HCT116 (cell line): ENCODE results near the gene ESYT1. TPM values are rescaled to one million over a fixed set of nuclear protein-coding genes. Genes with fewer than 3 reads are reported as not detected.

Source experiments
- ATAC-seq: fragments of 200-7000 bp; cut with Tn5 transposase; 2 replicates; pipeline ENCODE4 v1.9.1; 2020; ENCODE audit warnings: mild to moderate bottlenecking, moderate library complexity
- BruUV-seq: library from RNA; stranded (reverse); fragments of 400-500 nt; replicated peaks from 2 replicates; lab custom pipeline; 2021; lab: Mats Ljungman, UMichigan
- CTCF ChIA-PET: fragments of 300-600 bp; sonication (Branson Sonifier 250); formaldehyde crosslinking; loops from one replicate; lab custom pipeline; 2021; ENCODE audit warnings: antibody characterized with exemption; lab: Charles Lee
- POLR2A ChIA-PET: fragments of 300-600, 350-600 bp; sonication (Branson Sonifier 250); formaldehyde crosslinking; loops from one replicate; lab custom pipeline; 2021; ENCODE audit warnings: antibody characterized with exemption; lab: Charles Lee
- RAD21 ChIA-PET, 2 experiments: fragments of 300-600 bp; sonication (Branson Sonifier 250); formaldehyde crosslinking; loops; one replicate each; lab custom pipeline; 2023; ENCODE audit warnings: low total read pairs in 2 of 2; ENCODE audit not compliant: uncharacterized antibody in 2 of 2, unreplicated experiment in 2 of 2, low non-redundant PET in 1 of 2; lab: Charles Lee
- DNase-seq: peaks from one replicate; pipeline ENCODE4 v3.0.0-alpha.2; 2010; ENCODE audit warnings: low read depth, low spot score
- H2AFZ ChIP-seq: fragments of 200-600 bp; shearing (Covaris generic), sonication (generic); 2 replicates; pipeline ENCODE4 v1.6.1; 2017; ENCODE audit warnings: low read depth, mixed run types, mixed read lengths, antibody characterized with exemption, low read length; ENCODE audit not compliant: poor library complexity, severe bottlenecking
- H3K27ac ChIP-seq: 2 replicates; pipeline ENCODE4 v1.5.1; 2012; ENCODE audit warnings: low read depth, low read length
- H3K27me3 ChIP-seq: fragments of 200-600 bp; sonication (generic); 2 replicates; pipeline ENCODE4 v1.6.1; 2016; ENCODE audit warnings: mixed run types, low read length, mixed read lengths; ENCODE audit not compliant: insufficient read depth
- H3K36me3 ChIP-seq, 2 experiments: fragments of 200-500 bp in 1 of 2; fragments of 200-600 bp in 1 of 2; sonication (Bioruptor generic) in 1 of 2; sonication (generic) in 1 of 2; 2 replicates each; pipeline versions ENCODE4 v1.5.1 to v1.6.1; 2014 to 2016; ENCODE audit warnings: low read length in 2 of 2, inconsistent platforms in 1 of 2, mixed read lengths in 1 of 2, mixed run types in 1 of 2; ENCODE audit not compliant: insufficient read depth in 2 of 2, control insufficient read depth in 1 of 2
- H3K4me1 ChIP-seq, 2 experiments: fragments of 200-600 bp in 1 of 2; sonication (generic) in 1 of 2; 2 replicates each; pipeline versions ENCODE4 v1.5.1 to v1.6.1; 2012 to 2017; ENCODE audit warnings: low read length in 2 of 2, inconsistent platforms in 1 of 2, mild to moderate bottlenecking in 1 of 2, mixed read lengths in 1 of 2, mixed run types in 1 of 2, moderate library complexity in 1 of 2; ENCODE audit not compliant: insufficient read depth in 2 of 2, control insufficient read depth in 1 of 2
- H3K4me2 ChIP-seq: fragments of 200-600 bp; sonication (generic); 2 replicates; pipeline ENCODE4 v1.6.1; 2017; ENCODE audit warnings: mixed run types, low read length, mixed read lengths
- H3K4me3 ChIP-seq, 2 experiments: fragments of 200-600 bp in 1 of 2; sonication (generic) in 1 of 2; replicated peaks in 1 of 2; 2 replicates each; pipeline ENCODE4 v1.5.1; 2011 to 2016; ENCODE audit warnings: low read length in 2 of 2, control low read depth in 1 of 2, low read depth in 1 of 2, mild to moderate bottlenecking in 1 of 2, mixed read lengths in 1 of 2, mixed run types in 1 of 2
- H3K79me2 ChIP-seq: fragments of 200-600 bp; sonication (generic); 2 replicates; pipeline ENCODE4 v1.6.1; 2017; ENCODE audit warnings: mild to moderate bottlenecking, mixed run types, low read length, moderate library complexity, mixed read lengths; ENCODE audit not compliant: insufficient read depth
- H3K9ac ChIP-seq: fragments of 200-600 bp; sonication (generic); 2 replicates; pipeline ENCODE4 v1.6.1; 2016; ENCODE audit warnings: low read length, mixed read lengths
- H3K9me2 ChIP-seq: fragments of 200-600 bp; sonication (generic), shearing (Covaris generic); 2 replicates; pipeline ENCODE4 v1.6.1; 2017; ENCODE audit warnings: mixed run types, mild to moderate bottlenecking, moderate library complexity; ENCODE audit not compliant: insufficient read depth
- H3K9me3 ChIP-seq, 2 experiments: fragments of 200-500 bp in 1 of 2; fragments of 200-600 bp in 1 of 2; sonication (Bioruptor generic) in 1 of 2; sonication (generic) in 1 of 2; 2 replicates each; pipeline ENCODE4 v1.6.1; 2014 to 2017; ENCODE audit warnings: low read length in 2 of 2, mixed read lengths in 2 of 2, inconsistent platforms in 1 of 2, low read depth in 1 of 2, mild to moderate bottlenecking in 1 of 2, mixed run types in 1 of 2, moderate library complexity in 1 of 2; ENCODE audit not compliant: control insufficient read depth in 1 of 2, insufficient read depth in 1 of 2
- H4K20me1 ChIP-seq: fragments of 200-600 bp; sonication (generic), shearing (Covaris generic); 2 replicates; pipeline ENCODE4 v1.6.1; 2017; ENCODE audit warnings: mixed run types, mild to moderate bottlenecking, moderate library complexity; ENCODE audit not compliant: insufficient read depth
- CEBPB ChIP-seq: IDR thresholded peaks from 2 replicates; pipeline ENCODE4 v1.6.1; 2012; ENCODE audit warnings: low read depth
- RAD21 ChIP-seq: IDR thresholded peaks from 2 replicates; pipeline ENCODE4 v1.6.1; 2012; ENCODE audit warnings: low read depth, mild to moderate bottlenecking
- SIN3A ChIP-seq: IDR thresholded peaks from 2 replicates; pipeline ENCODE4 v1.6.1; 2012; ENCODE audit warnings: low read depth
- YY1 ChIP-seq: IDR thresholded peaks from 2 replicates; pipeline ENCODE4 v1.6.1; 2011; ENCODE audit warnings: low read length, low read depth, moderate library complexity, mild to moderate bottlenecking; ENCODE audit not compliant: insufficient replicate concordance; ENCODE audit errors: extremely low read depth
- intact Hi-C: fragments of 100-400 bp; cut with micrococcal nuclease; formaldehyde crosslinking; loops from 2 replicates; pipeline ENCODE4 v1.10.0; 2022
- total RNA-seq: library from RNA; stranded (reverse); gene quantifications from one replicate; pipeline ENCODE4 v1.2.1, GENCODE V29; 2021; ENCODE audit not compliant: unreplicated experiment
- TF ChIP-seq, protein P1 (sequence below): IDR thresholded peaks from 2 replicates; pipeline ENCODE4 v1.6.1; 2012; ENCODE audit warnings: low read depth
- TF ChIP-seq, protein P2 (sequence below): IDR thresholded peaks from 2 replicates; pipeline ENCODE4 v1.6.1; 2012
- TF ChIP-seq, protein P3 (sequence below): IDR thresholded peaks from 2 replicates; pipeline ENCODE4 v1.6.1; 2011; ENCODE audit warnings: mild to moderate bottlenecking, low read length, moderate library complexity; ENCODE audit not compliant: insufficient replicate concordance; ENCODE audit errors: extremely low read depth

The ESYT1 gene
- total RNA-seq, 1 experiment from 2014 or later: 80.9 TPM

DNA sequence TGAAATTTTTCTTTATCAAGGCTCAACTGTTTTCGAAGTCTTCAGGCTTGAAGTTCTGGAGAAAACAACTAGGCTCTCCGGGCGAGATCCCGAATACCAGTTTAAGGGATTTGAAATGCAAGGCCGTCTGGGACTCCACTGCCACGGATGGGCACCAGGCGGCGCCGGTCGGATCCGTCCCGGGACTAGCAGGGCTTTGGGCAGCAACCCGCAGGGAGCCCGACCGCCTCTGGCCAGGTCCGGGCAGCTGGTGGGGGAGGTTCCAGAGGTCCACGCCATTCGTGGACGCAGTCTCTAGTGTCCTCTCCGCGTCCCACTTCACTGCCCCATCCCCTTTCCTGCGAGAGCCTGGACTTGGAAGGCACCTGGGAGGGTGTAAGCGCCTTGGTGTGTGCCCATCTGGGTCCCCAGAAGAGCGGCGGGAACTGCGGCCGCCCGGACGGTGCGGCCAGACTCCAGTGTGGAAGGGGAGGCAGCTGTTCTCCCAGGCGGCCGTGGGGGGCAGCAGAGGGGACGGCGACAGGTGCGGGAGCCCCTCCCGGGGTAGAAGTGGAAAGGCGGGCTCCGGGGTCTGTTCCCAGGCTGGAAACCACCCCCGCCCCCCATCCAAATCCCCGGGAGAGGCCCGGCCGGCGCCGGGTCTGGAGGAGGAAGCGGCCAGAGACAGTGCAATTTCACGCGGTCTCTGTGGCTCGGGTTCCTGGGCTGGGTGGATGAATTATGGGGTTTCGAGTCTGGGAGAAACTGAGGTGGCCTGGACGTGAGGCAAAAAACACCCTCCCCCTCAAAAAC is 48.9 kb upstream of the ESYT1 start (continued):
- TF ChIP-seq, protein P1, sequence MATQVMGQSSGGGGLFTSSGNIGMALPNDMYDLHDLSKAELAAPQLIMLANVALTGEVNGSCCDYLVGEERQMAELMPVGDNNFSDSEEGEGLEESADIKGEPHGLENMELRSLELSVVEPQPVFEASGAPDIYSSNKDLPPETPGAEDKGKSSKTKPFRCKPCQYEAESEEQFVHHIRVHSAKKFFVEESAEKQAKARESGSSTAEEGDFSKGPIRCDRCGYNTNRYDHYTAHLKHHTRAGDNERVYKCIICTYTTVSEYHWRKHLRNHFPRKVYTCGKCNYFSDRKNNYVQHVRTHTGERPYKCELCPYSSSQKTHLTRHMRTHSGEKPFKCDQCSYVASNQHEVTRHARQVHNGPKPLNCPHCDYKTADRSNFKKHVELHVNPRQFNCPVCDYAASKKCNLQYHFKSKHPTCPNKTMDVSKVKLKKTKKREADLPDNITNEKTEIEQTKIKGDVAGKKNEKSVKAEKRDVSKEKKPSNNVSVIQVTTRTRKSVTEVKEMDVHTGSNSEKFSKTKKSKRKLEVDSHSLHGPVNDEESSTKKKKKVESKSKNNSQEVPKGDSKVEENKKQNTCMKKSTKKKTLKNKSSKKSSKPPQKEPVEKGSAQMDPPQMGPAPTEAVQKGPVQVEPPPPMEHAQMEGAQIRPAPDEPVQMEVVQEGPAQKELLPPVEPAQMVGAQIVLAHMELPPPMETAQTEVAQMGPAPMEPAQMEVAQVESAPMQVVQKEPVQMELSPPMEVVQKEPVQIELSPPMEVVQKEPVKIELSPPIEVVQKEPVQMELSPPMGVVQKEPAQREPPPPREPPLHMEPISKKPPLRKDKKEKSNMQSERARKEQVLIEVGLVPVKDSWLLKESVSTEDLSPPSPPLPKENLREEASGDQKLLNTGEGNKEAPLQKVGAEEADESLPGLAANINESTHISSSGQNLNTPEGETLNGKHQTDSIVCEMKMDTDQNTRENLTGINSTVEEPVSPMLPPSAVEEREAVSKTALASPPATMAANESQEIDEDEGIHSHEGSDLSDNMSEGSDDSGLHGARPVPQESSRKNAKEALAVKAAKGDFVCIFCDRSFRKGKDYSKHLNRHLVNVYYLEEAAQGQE: no peak
- TF ChIP-seq, protein P2, sequence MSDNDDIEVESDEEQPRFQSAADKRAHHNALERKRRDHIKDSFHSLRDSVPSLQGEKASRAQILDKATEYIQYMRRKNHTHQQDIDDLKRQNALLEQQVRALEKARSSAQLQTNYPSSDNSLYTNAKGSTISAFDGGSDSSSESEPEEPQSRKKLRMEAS: peak; percentile 17; the same call in 1 of the 2 replicates
- TF ChIP-seq SIN3A: 0 out of 2 replicates have a peak, but pooled peaks have one; percentile 6
- TF ChIP-seq RAD21: peak; percentile 69

GRCh38 chr12:56079723-56080555 is 48.1 kb upstream of the ESYT1 start, which contains the start of gene ERBB3:
TSS of gene ERBB3 (plus strand) at chr12:56080165. CDS start at chr12:56080301, 136 bp downstream.
- H3K4me1 ChIP-seq: peaks cover 17 to 38% of the 10 kb centered on the region in 2 experiments
- peak within 1 kb of the TSS; percentile 78 for H3K9ac ChIP-seq
- ChIA-PET CTCF (interaction anchor here (0.6 to 1.7 kb wide), 7 partner anchors 12 to 342 kb away, joined by 3 to 8 read pairs (median 5); partner anchors contain the start of genes PA2G4 and ZC3H10), POLR2A (interaction anchor here (1.1 to 3.5 kb wide), 5 partner anchors 24 to 48 kb away, joined by 3 to 18 read pairs (median 10); partner anchors contain the start of genes ESYT1, PA2G4 and ZC3H10), RAD21 (interaction anchor here in 1 of 2 experiments (1.5 kb wide), 1 partner anchor 38 kb away, joined by 3 read pairs; the partner anchor contains the start of gene ZC3H10)
- no peaks in the 10 kb centered on the region for H3K9me2 ChIP-seq
- intact Hi-C loops: loop anchor here (1.0 kb wide), 2 partner anchors 24 to 36 kb away; partner anchors contain the start of genes PA2G4 and RPL41
- peak within 1 kb of the TSS; percentile 86 for H2AFZ ChIP-seq
- ATAC-seq (peak; percentile 77), DNase-seq (peak; percentile 71)
- no peaks in the 10 kb centered on the region for H3K9me3 ChIP-seq
- BruUV-seq: TSS peak; percentile 61
- peak within 1 kb of the TSS; percentile 70 to 90 for H3K4me3 ChIP-seq
- no peaks in the 10 kb centered on the region for H4K20me1 ChIP-seq
- peaks cover under 1 to 2% of the 10 kb centered on the region in 2 experiments; a peak in 1 of 4 replicates for H3K36me3 ChIP-seq
- H3K27me3 ChIP-seq: no peaks in the 10 kb centered on the region
- H3K79me2 ChIP-seq: peaks cover 12% of the 10 kb centered on the region; the same call in 1 of the 2 replicates
- H3K4me2 ChIP-seq: peak within 1 kb of the TSS; percentile 94
- peak within 1 kb of the TSS; percentile 93 for H3K27ac ChIP-seq
- TF ChIP-seq, protein P1: no peak
- TF ChIP-seq YY1 (no peak), CEBPB (no peak), SIN3A (peak; percentile 69)
- TF ChIP-seq, protein P3, sequence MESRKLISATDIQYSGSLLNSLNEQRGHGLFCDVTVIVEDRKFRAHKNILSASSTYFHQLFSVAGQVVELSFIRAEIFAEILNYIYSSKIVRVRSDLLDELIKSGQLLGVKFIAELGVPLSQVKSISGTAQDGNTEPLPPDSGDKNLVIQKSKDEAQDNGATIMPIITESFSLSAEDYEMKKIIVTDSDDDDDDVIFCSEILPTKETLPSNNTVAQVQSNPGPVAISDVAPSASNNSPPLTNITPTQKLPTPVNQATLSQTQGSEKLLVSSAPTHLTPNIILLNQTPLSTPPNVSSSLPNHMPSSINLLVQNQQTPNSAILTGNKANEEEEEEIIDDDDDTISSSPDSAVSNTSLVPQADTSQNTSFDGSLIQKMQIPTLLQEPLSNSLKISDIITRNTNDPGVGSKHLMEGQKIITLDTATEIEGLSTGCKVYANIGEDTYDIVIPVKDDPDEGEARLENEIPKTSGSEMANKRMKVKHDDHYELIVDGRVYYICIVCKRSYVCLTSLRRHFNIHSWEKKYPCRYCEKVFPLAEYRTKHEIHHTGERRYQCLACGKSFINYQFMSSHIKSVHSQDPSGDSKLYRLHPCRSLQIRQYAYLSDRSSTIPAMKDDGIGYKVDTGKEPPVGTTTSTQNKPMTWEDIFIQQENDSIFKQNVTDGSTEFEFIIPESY: no peak
